Stimulated activated CD8-positive, alpha-beta memory T cell treated with anti-CD3 and anti-CD28 coated beads, Interleukin-7, amount 100 ng/mL, for 4 hours (primary cell): ENCODE results near the gene RMND5A.
"Not testable (repeated sequence)": the region's sequence is repeated elsewhere in the genome, so short reads cannot be mapped to it uniquely, and the experiment has no call there.

Experiments
- DNase-seq, 2 donors: peaks; one replicate each; pipeline ENCODE4 v3.0.0-alpha.2; 2020; ENCODE audit warnings: low read depth in 2 of 2

RMND5A gene

GRCh38 chr2:86714579-86715173 is 5.4 kb upstream of the RMND5A start:
- not testable (repeated sequence) for DNase-seq

GRCh38 chr2:86719263-86719636 is 841 bp upstream of the RMND5A start:
- DNase-seq: not testable (repeated sequence)

GRCh38 chr2:86720540-86721320 is 639 bp downstream of the RMND5A start:
- DNase-seq: peak; percentile 20 to 46

- not testable (repeated sequence) for DNase-seq
Observed at GRCh38 chr2:86725706-86726105, 5.6 kb downstream of the RMND5A start.

GRCh38 chr2:86732040-86732525 is 12.0 kb downstream of the RMND5A start:
- not testable (repeated sequence) for DNase-seq

- DNase-seq: not testable (repeated sequence)
Observed at GRCh38 chr2:86732837-86733236, 12.7 kb downstream of the RMND5A start.

- DNase-seq: not testable (repeated sequence)
Observed at GRCh38 chr2:86733528-86733927, 13.4 kb downstream of the RMND5A start.

GRCh38 chr2:86734896-86735295 is 14.8 kb downstream of the RMND5A start:
- not testable (repeated sequence) for DNase-seq

- not testable (repeated sequence) for DNase-seq
Observed at GRCh38 chr2:86739485-86739884, 19.4 kb downstream of the RMND5A start.

GRCh38 chr2:86739889-86740288 is 19.8 kb downstream of the RMND5A start:
- DNase-seq: not testable (repeated sequence)

- not testable (repeated sequence) for DNase-seq
Observed at GRCh38 chr2:86741889-86742498, 21.9 kb downstream of the RMND5A start.

- no peak for DNase-seq
Observed at GRCh38 chr2:86744152-86744551, 24.1 kb downstream of the RMND5A start.

- no peak for DNase-seq
Observed at GRCh38 chr2:86746939-86747338, 26.8 kb downstream of the RMND5A start.

GRCh38 chr2:86747711-86748639 is 27.9 kb downstream of the RMND5A start:
- DNase-seq: no peak

- DNase-seq: no peak
Observed at GRCh38 chr2:86750240-86750839, 30.2 kb downstream of the RMND5A start.

- DNase-seq: no peak
Observed at GRCh38 chr2:86751778-86752177, 31.7 kb downstream of the RMND5A start.

- no peak for DNase-seq
Observed at GRCh38 chr2:86752934-86753333, 32.8 kb downstream of the RMND5A start.

GRCh38 chr2:86753606-86754005 is 33.5 kb downstream of the RMND5A start:
- no peak for DNase-seq

GRCh38 chr2:86758405-86758804 is 38.3 kb downstream of the RMND5A start:
- no peak for DNase-seq

GRCh38 chr2:86760371-86760770 is 40.3 kb downstream of the RMND5A start:
- DNase-seq: no peak

GRCh38 chr2:86764661-86765309 is 44.7 kb downstream of the RMND5A start:
- DNase-seq: no peak
